Spleen (tissue), 7 donors: ENCODE results near the gene ARL8B.

Experiments used
- POLR2A ChIP-seq, 3 donors: fragments of 450-650 bp; IDR thresholded peaks; one replicate each; pipeline ENCODE4 v1.5.1; 2017; ENCODE audit warnings: antibody characterized with exemption in 3 of 3, mild to moderate bottlenecking in 1 of 3
- POLR2AphosphoS5 ChIP-seq, 3 donors: sonication (generic); formaldehyde crosslinking; IDR thresholded peaks; one replicate each; pipeline ENCODE4 v1.5.1; 2017; ENCODE audit warnings: antibody characterized with exemption in 3 of 3
- TF ChIP-seq, protein P1 (sequence below), 11 experiments: fragments of 200-600 bp in 7 of 11; fragments of 450-650 bp in 4 of 11; sonication (generic) in 4 of 11; IDR thresholded peaks in 8 of 11; conservative IDR thresholded peaks in 3 of 11; 1 replicate in 7 of 11; 2 replicates in 4 of 11; pipeline versions ENCODE4 v1.4.0 to v1.8.0; 2016 to 2021; ENCODE audit warnings: antibody characterized with exemption in 11 of 11, inconsistent platforms in 4 of 11, mild to moderate bottlenecking in 1 of 11
- donor health status: DM: no; HTN: no; CAD: no; lungs with moderate emphysema.
- donor health status: DM: no; HTN: no; CAD: no.
- donor health status: DM: no; HTN: no; CAD: no.

DNA sequence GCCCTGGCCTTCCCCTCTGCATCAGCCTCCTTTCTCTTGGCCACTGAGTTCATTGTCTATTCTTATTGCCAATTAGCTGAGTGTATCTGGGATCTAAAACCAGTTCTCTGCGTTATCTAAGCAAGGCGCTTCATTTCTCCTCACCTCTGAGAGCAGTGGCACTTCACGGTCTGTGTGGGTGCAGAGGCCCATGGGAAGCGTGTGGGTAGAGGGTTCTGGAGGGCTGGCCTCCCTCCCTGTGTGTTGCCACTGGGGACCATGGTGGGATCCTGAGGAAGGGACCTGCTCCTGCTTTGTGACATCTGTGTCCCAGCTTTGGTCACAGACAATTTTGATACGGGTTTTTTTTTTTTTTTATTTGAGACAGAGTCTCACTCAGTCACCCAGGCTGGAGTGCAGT is 98.1 kb downstream of the ARL8B start:
- TF ChIP-seq, protein P1, sequence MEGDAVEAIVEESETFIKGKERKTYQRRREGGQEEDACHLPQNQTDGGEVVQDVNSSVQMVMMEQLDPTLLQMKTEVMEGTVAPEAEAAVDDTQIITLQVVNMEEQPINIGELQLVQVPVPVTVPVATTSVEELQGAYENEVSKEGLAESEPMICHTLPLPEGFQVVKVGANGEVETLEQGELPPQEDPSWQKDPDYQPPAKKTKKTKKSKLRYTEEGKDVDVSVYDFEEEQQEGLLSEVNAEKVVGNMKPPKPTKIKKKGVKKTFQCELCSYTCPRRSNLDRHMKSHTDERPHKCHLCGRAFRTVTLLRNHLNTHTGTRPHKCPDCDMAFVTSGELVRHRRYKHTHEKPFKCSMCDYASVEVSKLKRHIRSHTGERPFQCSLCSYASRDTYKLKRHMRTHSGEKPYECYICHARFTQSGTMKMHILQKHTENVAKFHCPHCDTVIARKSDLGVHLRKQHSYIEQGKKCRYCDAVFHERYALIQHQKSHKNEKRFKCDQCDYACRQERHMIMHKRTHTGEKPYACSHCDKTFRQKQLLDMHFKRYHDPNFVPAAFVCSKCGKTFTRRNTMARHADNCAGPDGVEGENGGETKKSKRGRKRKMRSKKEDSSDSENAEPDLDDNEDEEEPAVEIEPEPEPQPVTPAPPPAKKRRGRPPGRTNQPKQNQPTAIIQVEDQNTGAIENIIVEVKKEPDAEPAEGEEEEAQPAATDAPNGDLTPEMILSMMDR (IDR thresholded peaks at IDR 0.05 in 8 of 11, conservative IDR thresholded peaks at IDR 0.05 in 3 of 11) = no peak
- TF ChIP-seq POLR2AphosphoS5 (IDR thresholded peaks at IDR 0.05) (peak in 1 of 3 donors; percentile 6), POLR2A (IDR thresholded peaks at IDR 0.05) (no peak)
